Activated CD4-positive, alpha-beta T cell treated with anti-CD3 and anti-CD28 coated beads, Interleukin-2, amount 50 U/mL, for 16 hours (primary cell): ENCODE measurements around the gene SLC49A4.

ENCODE experiments used
- DNase-seq: peaks from one replicate; pipeline ENCODE4 v3.0.0-alpha.2; 2020

The SLC49A4 gene

DNA sequence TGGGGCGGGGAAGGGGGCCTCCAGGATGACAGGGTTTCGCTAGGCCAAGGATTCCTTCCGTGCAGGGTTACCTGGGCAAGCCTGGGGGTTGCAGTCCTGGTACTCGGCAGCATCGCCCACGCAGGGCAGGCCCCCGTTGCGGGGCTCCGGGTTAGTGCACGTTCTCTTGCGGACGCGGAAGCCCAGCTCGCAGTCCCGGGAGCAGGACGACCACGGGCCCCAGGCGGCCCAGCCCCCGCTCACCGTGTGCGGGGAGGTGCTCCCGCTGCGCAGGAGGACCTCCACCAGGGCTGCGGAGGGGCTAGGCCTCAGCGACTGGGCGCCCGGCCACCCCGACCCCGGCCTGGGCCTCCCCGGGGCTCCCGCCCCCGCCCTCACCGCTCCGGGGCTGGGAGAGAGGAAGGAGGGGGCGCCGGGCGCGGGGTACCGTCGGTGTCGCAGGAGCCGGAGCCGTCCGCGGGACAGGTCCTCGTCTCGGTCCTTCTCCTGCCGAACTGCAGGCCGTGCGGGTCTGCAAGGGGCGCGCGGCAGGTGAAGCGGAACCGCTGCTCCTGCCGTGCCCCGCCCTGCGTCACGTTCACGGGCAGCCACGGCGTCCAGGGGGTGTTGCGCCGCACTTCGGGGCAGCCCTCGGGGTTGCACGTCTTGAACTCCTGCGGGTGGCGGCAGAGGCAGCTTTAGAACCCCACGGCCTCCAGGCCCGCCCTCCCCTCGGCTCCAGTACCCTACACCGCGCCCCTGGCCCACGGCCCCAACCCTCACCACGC, 118.1 kb downstream of the SLC49A4 start:
- no peak for DNase-seq

DNA sequence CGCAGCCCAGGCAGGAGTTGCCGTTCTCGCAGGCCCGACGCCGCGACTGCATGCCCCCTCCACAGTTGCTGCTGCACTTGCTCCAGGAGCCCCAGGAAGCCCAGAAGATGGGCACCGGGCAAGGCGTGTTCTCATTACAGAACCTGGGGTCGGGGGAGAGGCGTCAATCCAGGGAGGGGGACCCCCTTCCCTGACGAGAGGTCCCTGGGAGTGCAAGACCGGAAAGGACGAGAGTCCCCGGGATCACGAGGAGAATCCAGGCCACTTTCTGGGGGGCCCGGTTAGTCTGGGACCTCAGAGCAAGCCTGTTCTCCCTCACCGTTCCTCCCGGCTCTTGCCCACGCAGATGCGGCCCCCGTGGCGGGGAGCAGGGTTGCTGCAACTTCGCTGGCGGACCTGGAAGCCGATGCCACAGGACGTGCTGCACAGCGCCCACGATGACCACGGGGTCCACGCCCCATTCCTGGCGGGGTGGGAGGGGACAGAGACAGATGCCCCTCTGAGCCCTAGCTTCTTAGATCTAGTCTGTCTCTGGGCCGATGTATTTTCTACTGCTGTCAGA, 118.8 kb downstream of the SLC49A4 start:
- DNase-seq, result no peak

DNA sequence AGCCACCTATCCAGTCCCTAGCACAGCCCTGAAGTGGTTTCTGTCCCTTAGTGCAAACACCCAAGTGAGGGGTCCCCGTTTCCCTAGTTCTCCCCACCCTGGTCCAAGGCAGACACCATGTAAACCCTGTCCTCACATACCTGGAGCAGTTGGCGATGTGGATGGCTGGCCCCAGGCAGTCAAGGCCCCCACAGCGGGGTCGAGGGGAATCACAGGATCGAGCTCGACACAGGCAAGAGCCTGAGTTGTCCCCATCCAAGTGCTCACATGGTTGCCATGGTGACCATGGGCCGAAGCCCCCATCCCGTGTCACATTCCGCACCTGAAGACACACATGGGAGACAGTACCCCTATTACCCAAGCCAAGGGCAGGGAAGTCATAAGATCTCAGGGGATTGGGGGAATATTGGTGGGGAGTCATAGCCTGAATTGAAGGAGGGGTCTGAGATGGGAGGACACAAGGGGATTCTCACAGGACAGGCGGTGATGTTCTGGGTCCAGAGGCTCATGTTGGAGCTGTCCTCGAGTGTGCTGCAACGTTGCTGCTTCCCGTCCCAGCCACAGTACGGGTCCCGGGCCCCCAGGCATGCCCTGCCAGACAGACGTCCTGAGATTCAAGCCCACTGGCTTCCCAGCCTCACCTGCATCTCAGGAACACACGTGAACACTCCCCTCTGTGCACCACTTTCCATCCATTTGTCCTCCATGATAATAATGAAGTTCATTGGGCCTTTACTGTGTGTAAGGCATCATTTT, 120.6 kb downstream of the SLC49A4 start:
- DNase-seq, result no peak

DNA sequence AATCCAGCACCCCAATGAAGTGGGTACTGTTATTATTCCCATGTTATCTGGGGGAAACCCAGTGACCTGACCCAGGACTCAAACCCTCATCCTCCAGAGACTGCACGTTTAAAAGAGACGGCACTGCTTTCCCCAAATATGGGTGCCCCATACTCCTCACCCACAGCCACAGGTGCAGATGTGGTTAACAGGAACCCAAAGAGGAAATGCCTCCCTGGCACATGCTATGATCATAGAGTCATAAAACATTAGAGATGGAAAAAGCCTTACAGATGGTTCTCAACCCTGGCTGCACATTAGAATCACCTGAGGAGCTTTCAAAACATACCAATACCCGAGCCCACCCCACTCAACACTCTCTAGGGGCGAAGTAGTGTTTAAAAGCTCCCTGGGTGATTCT, 121.2 kb downstream of the SLC49A4 start:
- DNase-seq, result no peak

DNA sequence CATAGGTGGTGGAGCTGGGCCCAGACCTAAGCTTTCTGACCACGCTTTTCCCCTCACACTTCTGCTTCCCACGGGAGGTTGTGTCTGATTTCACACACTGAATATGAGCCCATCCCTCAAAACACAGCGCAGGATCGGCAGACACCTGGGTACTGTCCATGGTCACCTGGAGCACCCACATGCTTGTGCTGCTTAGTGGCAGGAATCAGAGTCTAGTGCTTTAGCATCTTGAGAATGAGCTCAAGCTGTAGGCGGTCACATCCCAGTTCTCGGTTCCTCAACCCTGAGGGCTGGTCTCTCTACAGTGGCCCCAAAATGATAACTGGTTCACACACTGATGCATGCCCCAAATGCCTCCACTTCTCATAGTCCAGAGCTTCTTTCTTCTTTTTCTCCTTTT, 121.7 kb downstream of the SLC49A4 start:
- DNase-seq, result no peak

DNA sequence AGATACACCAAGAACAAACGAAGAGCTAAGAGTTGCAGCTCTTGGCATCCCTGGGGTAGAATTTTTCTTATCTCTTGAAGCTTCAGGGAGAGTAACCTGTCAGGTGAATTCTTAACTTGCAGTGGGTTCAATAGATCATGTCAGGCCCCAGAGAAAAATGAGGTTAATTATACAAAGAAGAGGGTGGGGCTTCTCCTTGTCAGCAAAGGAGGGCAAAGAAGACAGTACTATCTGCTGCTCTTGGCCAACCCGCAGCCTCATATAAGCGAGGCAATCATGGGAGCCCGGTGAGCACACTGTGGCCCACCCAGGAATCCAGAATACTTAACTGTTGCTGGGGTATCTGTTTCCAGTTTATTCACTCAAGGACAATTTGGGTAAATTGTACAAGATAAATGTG, 122.5 kb downstream of the SLC49A4 start:
- DNase-seq, result no peak

DNA sequence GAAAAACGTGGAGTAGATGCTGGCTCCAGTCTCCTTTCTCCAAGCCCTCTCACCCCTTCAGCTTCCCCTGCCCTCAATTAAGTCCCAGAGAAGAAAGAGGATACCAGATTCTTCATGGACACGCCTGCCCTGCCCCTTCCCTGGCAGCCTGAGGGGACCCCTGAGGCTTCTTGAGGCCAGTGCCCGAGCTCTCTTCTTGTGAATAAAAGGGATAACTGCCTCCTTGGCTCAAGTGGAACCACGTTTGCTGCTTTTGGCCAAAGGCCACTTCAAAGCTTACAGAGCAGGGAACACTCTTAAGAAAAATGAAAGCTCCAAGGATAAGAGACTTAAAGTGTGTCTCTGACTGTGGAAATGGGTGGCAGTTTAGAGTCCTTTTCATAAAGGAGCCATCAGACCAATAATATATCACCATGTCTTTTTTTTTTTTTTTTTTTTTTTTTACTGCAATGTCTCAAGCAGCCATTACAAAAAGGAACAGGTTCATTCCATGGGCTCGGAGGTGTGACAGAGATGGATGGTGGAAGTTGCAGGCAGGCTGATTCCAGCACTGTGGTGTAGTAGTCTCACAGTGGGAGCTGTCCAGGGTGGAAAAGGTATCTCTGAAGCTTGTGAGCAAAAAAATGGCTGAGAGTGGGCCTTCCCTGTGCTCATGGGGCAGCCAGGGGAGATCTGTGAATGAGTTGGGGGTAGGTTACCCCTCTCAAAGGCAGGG, 123.9 kb downstream of the SLC49A4 start:
- DNase-seq, result no peak

DNA sequence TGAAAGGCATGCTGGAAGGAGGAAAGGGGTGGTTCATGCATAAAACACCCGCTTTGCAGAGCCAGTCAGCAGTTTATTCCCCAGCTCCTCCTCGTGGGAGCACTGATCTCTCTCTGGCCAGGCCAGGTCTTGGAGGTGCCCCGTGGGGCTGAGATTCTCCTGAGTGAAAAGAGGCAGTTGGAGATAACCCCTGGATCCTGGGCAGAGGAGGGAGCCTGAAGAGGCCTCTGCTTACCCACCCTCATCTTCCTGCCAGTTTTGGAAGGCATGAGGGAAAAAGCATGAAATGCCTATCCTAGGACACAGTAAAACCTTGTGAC, 124.4 kb downstream of the SLC49A4 start:
- DNase-seq, result no peak

DNA sequence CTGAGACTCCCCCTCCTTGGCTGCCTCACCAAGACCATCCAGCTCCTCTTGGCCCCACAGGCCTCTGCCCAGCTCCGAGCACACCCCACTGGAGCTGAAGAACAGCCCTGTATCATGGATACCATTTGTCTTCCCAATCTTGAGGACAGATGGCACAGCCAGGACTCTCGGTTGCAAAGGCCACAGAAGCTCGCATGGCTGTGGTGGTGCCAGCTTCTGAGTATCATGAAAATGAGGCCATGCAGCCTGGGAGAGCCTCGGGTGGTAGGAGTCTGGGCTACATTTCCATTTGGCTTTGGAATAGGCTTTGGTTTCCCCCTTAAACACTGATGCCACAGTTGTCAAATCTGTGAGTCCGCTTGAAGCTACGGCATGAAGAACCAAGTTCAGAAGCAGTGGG, 126.1 kb downstream of the SLC49A4 start:
- DNase-seq, result no peak

DNA sequence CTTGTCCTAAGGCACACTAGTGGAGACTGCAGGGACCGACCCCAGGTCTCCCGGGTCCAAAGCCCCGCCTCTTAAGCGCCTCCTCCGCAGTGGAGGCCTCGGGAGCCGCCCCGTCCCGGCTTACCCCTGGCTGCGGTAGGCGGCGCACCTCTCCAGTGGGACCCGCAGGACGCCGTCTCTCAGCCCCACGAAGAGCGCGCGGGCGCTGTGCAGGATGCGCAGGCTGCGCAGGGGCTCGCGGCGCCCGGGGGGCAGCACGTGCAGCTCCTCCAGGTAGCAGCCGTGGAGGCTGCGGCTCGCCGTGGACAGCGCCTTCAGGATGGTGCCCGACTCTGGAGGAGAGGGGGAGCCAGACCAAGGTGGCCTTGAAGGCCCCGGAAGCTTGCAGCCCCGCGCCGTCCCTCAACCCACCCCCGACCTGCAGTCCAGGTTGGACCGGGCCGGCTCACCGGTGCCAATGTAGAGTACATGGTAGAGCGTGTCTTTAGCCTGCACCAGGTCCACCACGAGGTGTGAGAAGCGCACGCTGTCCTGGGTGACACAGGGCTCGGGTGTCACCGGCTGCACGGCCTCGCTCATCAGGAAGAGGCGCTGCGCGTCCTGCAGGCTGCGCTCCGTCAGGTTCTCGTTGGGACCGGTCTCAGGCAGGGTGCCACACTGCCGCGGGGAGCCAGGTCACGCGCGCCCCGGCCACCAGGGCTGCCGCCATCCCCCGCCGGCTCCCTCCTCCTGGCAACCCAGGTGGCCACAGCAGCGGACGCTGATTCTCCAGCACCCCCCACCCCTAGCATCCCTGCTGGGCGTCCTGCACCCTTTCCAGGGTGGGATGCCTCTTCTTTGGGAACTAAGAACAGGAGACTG, 127.2 kb downstream of the SLC49A4 start:
- DNase-seq, result peak; percentile 28

DNA sequence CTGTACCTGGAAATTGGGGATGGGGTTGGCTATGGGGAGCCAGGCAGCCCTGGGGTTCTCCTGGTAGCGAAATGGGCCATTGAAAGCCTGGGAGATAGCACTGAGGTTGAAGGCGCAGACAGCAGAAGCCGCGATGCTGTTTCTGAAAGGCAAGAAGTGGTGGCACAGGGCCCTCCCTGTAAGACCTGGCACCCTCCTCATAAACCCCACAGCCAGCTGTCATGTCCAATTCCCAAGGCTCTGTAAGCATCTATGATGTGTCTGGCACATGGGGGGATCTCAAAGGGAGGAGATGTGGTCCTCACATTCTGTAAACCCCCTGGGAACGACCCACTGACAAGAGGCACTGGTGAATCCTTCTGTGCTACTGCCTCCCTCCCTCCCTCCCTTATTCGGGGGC, 128.7 kb downstream of the SLC49A4 start:
- DNase-seq, result no peak

DNA sequence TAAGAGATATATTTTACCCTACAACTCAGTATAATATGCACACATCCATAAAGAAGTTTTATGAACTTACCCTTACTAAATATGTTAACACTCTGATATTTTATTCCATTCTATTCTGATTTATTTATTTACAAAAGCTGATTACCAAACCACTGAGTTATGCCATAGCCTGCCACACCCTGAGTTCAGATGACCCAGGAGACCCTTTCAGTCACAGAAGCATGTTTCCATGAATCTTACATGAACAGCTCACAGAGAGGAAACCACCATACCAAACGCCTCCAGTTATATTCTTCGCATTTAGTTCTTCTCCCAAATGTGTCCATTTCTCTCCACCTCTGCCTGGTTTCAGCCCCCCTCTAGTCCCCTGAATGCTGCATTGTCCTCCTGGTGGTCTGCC, 129.2 kb downstream of the SLC49A4 start:
- no peak for DNase-seq

DNA sequence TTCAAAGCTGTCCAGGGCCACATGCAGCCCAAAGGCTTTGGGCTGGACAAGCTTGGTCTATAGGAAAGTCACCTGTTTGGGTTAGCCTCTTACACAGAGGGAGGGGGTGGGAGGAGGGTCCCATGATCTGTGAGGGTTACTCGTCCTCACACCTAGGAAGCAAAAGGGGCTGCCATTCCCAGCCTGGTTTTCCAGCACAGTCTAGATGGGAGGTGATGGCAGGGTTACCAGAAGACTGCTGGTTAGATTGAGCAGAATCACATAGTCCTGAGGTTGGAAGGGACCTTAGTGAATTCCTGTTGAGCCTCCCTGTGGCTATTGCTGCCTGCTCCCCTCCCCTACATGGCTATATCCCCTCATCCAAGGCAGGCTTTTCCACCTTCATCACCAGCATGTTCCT, 130.9 kb downstream of the SLC49A4 start:
- no peak for DNase-seq

DNA sequence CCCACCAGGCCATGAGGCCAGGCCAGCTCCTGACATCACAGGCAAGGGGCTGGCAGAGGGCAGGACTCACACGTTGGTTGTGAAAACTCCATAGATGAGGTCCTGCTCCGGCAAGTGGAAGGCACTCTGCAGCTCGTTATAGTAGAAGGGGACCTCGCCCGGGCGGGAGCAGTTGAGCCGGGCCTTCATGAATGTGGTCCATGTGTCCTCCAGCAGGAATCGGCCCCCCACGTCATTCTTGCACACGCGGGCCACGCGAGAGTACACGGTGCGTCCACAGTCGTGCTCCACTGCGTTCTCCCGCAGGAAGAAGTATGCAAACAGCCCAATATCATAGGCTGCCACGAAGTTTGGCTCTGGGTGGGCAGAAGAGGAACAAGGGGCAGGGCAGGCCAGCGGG, 131.5 kb downstream of the SLC49A4 start:
- no peak for DNase-seq

DNA sequence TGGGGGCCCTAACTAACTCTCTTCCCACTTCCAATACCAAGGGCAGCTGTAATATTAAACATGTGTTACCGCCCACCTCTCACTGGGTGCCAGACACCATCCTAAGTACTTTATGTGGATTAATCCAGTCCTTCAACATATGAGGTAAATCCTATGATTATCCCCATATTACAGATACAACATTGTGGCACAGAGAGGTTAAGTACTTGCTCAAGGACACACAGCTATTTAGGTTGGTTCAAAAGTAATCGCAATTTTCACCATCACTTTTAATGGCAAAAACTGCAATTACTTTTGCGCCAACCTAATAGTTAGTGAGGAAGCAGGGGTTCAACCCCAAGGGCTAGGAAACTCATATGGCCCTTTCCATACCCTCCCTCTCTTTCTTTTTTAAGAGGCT, 131.9 kb downstream of the SLC49A4 start:
- DNase-seq, result no peak

DNA sequence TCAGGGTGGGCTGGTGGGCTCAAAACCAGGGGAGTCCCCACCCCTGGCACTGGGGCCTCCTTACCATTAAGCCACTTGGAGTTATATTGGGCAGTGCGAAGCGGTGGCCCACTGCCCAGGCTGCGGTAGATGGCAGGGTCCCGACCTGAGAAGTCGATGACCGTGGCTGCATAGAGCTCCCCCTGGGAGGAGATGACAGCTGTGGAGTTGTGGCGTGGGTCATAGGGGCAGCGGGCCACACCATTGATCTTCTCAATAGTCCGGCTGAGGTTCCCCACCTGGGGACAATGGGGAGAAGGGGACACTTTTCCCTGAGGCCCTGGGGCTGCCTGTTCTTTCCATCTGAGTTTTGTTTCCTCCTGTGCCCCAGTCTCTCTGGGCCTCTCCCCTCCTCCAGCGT, 132.9 kb downstream of the SLC49A4 start:
- no peak for DNase-seq

DNA sequence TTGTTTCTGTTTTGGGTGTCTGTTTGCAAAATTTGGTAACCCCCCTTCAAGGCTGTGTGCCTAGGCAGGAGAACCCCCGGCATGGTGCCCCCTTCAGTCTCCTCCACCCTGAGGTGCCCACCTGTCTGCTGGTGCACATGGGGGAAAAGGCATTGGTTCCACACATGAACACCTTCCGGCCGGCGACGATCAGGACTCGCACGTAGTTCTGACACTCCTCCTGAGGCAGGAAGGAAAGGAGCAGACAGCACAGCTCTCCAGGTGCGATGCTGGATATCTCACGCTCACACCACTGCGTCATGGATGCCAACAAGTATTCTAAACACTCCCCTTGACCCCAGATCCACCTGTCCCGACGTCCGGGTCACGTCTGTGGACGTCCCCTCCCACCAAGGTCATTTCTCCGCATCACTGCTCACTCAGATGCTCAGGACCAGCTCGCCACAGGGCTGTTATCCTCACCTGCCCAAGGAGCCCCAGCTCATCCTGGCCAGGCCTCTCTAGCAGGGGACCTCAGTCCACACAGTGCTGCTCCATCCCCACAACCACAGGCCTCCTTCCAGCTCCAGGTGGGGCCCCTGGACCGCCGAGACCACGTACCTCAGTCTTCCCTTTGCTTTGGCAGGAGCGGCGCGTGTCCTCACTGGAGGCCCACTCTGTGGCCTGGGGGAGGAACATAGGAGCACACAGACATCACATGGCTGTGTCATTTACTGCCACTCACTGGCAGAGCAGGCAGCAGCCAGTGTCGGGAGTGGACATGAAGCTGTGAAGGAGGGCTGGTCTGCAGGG, 133.7 kb downstream of the SLC49A4 start:
- DNase-seq, result no peak

DNA sequence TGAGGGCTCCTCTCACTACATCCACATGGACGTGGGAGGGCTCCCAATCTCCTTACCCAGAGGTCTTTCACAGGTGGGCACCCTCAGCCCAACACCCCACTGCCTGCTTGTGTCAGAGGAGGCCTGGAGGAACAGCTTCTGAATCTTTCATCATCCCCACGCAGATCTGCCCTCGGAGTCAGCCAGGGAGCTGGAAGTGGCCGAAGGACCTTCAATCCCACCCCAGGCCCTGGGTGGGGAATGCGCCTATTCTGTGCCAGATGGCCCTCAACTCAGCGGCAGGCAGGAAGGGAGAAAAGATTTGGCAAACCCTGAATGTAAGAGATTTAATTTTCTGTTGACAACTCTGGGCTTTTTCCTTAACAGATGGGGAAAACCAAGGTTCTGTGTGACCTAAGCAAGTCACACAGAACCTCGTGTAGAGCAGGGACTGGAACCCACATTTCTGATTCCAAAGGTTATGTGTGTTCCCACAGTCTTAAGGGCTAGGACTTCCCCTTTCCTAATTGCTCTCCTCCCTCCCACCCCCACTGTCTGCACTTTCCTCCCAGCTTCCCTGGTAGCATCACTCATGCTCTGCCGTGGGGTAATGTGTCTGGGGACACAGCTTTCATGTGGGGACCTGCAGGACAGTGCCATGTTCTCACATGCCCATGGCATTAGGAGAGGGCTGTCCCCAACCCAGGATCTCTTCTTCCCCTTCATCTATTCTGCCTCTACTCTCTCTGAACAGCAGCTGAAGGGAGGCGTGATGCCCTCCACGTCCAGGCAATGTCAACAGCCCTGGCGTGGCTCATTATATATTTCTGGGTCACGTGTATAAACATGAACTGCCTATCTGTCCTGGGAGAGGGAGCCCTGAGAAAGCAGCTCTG, 134.6 kb downstream of the SLC49A4 start:
- DNase-seq, result no peak

DNA sequence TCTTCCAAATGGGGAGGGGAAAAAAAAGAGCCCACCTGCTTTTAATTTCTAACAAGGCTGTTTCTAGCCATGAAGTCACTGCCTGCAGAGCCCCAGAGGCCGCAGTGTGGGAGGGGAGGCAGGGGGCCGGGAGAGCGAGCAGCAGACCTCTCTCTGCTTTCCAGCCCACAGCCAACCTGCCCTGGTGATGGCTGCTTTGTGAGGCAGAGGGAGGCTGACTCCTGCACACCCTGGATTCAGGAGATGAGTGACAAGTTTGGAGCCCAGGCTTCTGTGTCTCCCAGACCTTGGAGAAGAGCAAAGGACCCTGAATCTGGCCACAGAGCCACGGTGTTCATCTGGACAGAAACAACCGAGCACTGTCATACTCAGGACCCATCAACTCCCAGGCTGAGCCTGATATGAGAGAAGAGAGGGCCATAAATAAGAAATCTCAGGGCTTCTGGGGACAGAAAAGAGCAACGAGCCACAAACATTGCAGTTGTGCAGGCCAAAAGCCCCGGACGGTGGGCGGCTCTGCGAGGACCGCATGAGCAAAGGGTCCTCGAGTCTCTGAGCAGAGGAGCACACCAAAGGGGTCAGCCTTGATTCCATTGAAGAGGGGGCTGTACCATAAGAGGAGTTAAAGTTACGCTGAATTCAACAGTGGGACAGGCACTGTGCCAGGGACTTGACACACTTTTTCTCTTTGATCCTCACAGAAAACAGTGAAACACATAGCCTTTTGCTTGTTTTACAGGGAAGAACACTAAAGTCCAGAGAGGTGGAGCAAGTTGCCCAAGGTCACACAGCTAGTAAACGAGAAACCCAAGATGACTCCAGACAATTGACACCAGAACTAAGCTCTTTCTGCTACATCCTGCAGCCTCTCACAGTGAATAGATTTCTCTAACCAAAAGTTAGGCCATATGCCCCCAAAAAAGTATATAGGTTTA, 135.5 kb downstream of the SLC49A4 start:
- DNase-seq, result no peak
